HUDEP-2 (cell line): ENCODE data around the gene SF3A2.

Experiments
- DNase-seq, 76 experiments: peaks; one replicate each; lab custom pipeline; 2025; ENCODE audit not compliant: unreplicated experiment in 76 of 76; lab: John Stamatoyannopoulos, UW

Gene SF3A2

GRCh38 chr19:2239771-2240770, 3.4 kb downstream of the SF3A2 start:
- peak in 23 of 76 experiments; percentile 17 to 65 (median 32) for DNase-seq

- DNase-seq, result no peak
Observed at GRCh38 chr19:2240881-2241760, 4.5 kb downstream of the SF3A2 start.

DNA sequence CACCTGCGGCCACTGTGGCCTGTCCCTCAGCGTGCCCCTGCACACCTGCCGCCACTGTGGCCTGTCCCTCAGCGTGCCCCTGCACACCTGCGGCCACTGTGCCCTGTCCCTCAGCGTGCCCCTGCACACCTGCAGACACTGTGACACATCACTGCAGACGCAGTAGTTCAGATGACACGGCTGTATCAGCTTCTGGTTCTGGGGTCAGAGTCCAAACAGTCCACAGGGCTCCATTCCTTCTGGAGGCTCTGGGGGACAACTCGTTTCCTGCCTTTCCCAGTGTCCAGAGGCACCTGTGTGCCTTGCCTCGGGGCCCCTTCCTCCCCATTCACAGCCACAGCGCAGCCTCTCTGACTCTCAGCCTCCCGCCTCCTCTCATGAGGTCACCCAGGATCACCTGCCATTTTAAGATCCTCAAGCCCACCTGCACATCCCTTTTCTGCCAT, 5.5 kb downstream of the SF3A2 start:
- no peak for DNase-seq

- no peak for DNase-seq
Observed at GRCh38 chr19:2242816-2243215, 6.2 kb downstream of the SF3A2 start.

DNA sequence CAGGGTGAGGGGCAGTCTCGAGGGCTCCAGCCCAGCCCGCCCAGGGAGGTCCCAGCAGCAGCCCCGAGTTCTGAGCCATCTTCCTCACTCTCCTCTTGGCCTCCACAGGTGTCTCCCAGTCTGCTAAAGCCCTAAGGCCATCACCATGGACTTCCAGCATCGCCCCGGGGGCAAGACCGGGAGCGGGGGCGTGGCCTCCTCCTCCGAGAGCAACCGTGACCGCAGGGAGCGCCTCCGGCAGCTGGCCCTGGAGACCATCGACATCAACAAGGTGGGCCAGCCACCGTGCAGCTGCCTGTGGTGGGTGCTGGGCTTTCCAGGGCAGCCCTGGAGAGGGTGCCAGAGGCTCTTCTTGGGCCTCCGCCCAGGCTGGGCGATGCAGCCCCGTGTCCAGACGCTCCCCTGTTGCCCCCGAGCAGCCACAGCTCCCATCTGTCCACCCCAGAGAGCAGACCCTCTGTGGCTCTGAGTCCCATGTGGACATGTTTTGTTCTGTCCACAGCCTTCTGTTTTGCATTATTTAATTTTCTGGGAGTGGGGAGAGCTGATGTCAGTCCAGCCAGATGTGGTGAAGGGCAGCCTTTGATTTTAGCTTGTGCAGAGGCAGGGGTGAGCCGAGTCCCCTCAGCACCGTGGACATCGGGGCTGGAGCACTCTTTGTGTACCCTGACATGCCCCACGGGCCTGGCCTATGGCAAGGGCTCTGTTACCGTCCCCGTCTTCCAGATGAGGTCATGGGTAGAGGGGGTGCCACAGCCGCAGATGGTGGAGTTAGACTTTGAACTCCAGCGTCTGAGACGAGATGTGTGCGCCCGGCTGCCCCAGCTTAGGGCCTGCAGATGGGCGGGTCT, 6.9 kb downstream of the SF3A2 start:
- DNase-seq, result no peak

DNA sequence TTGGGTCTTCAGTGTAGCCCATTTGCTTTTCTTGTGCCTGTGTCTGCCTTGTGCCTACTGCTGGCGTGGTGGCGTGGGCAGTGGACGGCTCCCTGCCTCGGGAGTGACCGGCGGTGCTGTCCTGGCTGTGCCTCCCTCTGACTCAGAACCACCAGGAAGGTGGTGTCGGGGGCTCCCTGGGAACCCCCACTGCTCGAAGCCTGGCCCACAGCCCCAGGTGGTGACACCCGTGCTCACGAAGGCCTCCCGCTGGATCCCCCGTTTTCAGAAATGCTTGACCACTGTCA, 7.4 kb downstream of the SF3A2 start:
- no peak for DNase-seq

- no peak for DNase-seq
Observed at GRCh38 chr19:2244486-2244885, 7.9 kb downstream of the SF3A2 start.

- DNase-seq, result no peak
Observed at GRCh38 chr19:2245273-2245672, 8.6 kb downstream of the SF3A2 start.

- DNase-seq, result no peak
Observed at GRCh38 chr19:2246014-2246620, 9.5 kb downstream of the SF3A2 start.

GRCh38 chr19:2246801-2247361, 10.3 kb downstream of the SF3A2 start:
- peak in 26 of 76 experiments; percentile 9 to 77 (median 34) for DNase-seq

DNA sequence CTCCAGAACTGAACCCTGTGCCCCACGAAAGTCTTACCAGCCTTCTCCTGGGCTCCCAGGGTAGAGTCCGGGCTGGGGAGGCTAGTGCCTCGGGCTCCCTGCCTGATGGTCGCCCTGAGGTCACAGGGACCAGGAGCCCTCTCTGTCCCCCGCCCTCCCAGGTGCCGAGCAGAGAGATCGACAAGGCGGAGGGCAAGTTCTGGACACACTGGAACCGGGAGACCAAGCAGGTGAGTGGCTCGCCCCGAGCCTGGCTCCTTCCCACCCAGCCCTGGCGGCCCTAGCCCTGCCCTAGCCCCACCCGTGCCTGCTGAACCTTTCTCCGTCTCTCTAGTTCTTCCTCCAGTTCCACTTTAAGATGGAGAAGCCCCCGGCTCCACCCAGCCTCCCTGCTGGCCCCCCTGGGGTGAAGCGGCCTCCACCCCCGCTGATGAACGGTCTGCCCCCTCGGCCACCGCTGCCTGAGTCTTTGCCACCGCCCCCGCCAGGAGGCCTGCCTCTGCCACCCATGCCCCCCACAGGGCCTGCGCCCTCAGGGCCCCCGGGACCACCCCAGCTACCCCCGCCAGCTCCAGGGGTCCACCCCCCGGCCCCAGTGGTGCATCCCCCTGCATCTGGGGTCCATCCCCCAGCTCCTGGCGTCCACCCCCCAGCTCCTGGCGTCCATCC, 10.9 kb downstream of the SF3A2 start:
- DNase-seq, result no peak

GRCh38 chr19:2248136-2249009, 11.7 kb downstream of the SF3A2 start:
- DNase-seq, result no peak

GRCh38 chr19:2249010-2249866, 12.6 kb downstream of the SF3A2 start, which contains the start of gene AMH:
Gene AMH, plus strand, starts transcription at chr19:2249323. Its CDS starts 10 bp downstream, at chr19:2249333.
- no peak for DNase-seq

GRCh38 chr19:2249880-2250765, 13.5 kb downstream of the SF3A2 start:
- peak in 1 of 76 experiments; percentile 26 for DNase-seq

- no peak for DNase-seq
Observed at GRCh38 chr19:2250766-2251105, 14.1 kb downstream of the SF3A2 start.
